HEK293 (cell line): ENCODE measurements around the gene FAM200B.

Experiments used
- ZNF274 ChIP-seq, 2 experiments: fragments of 200-500 bp in 1 of 2; fragments of 450-650 bp in 1 of 2; sonication (Bioruptor generic) in 1 of 2; formaldehyde crosslinking in 1 of 2; IDR thresholded peaks; 2 replicates each; pipeline versions ENCODE4 v1.5.1 to v1.6.1; 2014 to 2016; ENCODE audit warnings: borderline replicate concordance in 1 of 2, inconsistent platforms in 1 of 2, low read length in 1 of 2, missing biosample characterization in 1 of 2, missing genetic modification characterization in 1 of 2
- ZNF629 ChIP-seq: fragments of 450-650 bp; formaldehyde crosslinking; IDR thresholded peaks from 2 replicates; pipeline ENCODE4 v1.5.1; 2017; ENCODE audit warnings: missing biosample characterization, missing genetic modification characterization

GRCh38 chr4:15649914-15650545, 31.6 kb upstream of the FAM200B start:
- TF ChIP-seq ZNF274 (IDR thresholded peaks at IDR 0.05; ENCODE audit: low read length) (no peak), ZNF274 (tag by site-specific recombination; IDR thresholded peaks at IDR 0.05; ENCODE audit: borderline replicate concordance) (no peak), ZNF629 (no peak)
